ENCODE results near the gene LTBP3. TPM values are rescaled to one million over a fixed set of nuclear protein-coding genes. Genes with fewer than 3 reads are reported as not detected.

Gene LTBP3
- total and polyA plus RNA-seq, 2 donors (not counting 3 experiments of a cell fraction or from before 2014, with no cell fraction given), result 120 to 209 TPM

GRCh38 chr11:65493367-65494176 is 64.6 kb downstream of the LTBP3 start:
- H3K9ac ChIP-seq (replicated peaks; ENCODE audit: extremely low read depth, insufficient read depth, low read length), result peak overlapping the region; percentile 36
- H3K4me1 ChIP-seq (ENCODE audit: control insufficient read depth, extremely low read depth, insufficient read depth, low read length), result peaks cover 81% of the 10 kb centered on the region
- peak overlapping the region; percentile 38 for H3K4me2 ChIP-seq (ENCODE audit: insufficient read depth, low read length)
- peaks cover 18% of the 10 kb centered on the region for H3K79me2 ChIP-seq (ENCODE audit: control insufficient read depth, insufficient read depth, low read length)
- CTCF ChIA-PET, result interaction anchor here (1.1 to 13.9 kb wide), 4 partner anchors 15 to 25 kb away, joined by 5 to 247 read pairs (median 6); no protein-coding TSS in a partner anchor
- intact Hi-C loops (cut with micrococcal nuclease) (no loop called here), dilution Hi-C loops (cut with MboI; ENCODE audit: extremely low pct_ligation_motif_present, low sequenced_read_pairs) (no loop called here)
- H3K27me3 ChIP-seq (ENCODE audit: control insufficient read depth in 2 of 2, insufficient read depth in 2 of 2, low read length in 2 of 2), result no peaks in the 10 kb centered on the region
- H3K9me3 ChIP-seq (replicated peaks; ENCODE audit: control insufficient read depth, insufficient read depth, low read length), result no peaks in the 10 kb centered on the region
- no peaks in the 10 kb centered on the region for H3K36me3 ChIP-seq (ENCODE audit: control insufficient read depth in 2 of 2, extremely low read depth in 1 of 2, insufficient read depth in 2 of 2, low read length in 2 of 2)
- POLR2A ChIA-PET, result interaction anchor here (0.6 to 9.4 kb wide), 7 partner anchors 9 to 231 kb away, joined by 3 to 204 read pairs (median 5); partner anchors contain the start of genes MALAT1, NEAT1 and POLA2
- peak overlapping the region; percentile 81 for H3K27ac ChIP-seq (ENCODE audit: insufficient read depth, low read depth, low read length)
- DNase-seq (ENCODE audit: low read depth, low spot score), result peak; percentile 87
- no peak overlapping the region for H3K4me3 ChIP-seq (replicated peaks in 1 of 3; ENCODE audit: insufficient read depth in 1 of 3, low read depth in 1 of 3, low read length in 3 of 3)
- BruUV-seq (replicated peaks), result no TSS peak
- TF ChIP-seq GATA2 (IDR thresholded peaks at IDR 0.05; ENCODE audit: insufficient read depth, insufficient read length, low read depth, low read length), result peak; percentile 61
- peak; percentile 74 for TF ChIP-seq POLR2AphosphoS5 (IDR thresholded peaks at IDR 0.05; ENCODE audit: insufficient read depth, low read depth, low read length)
- peak; percentile 40 for TF ChIP-seq POLR2A (IDR thresholded peaks at IDR 0.05; ENCODE audit: low read depth, low read length)
- TF ChIP-seq MYC (IDR thresholded peaks at IDR 0.05; ENCODE audit: low read depth, low read length), result no peak
- no peak for TF ChIP-seq JUN (IDR thresholded peaks at IDR 0.05; ENCODE audit: borderline replicate concordance, insufficient read depth, insufficient read length, low read depth)
- TF ChIP-seq FOS (IDR thresholded peaks at IDR 0.05; ENCODE audit: borderline replicate concordance, insufficient read depth, low read length), result peak; percentile 55
- no peak for TF ChIP-seq MAX (IDR thresholded peaks at IDR 0.05; ENCODE audit: insufficient read depth, insufficient read length)
- no peaks in the 10 kb centered on the region for H3K9me1 ChIP-seq (replicated peaks; ENCODE audit: control insufficient read depth, extremely low read depth, insufficient read depth, low read length)
- no peak overlapping the region for H2AFZ ChIP-seq (ENCODE audit: low read depth, low read length)
- FAIRE-seq, result peak; percentile 84
- no peaks in the 10 kb centered on the region for H4K20me1 ChIP-seq (replicated peaks; ENCODE audit: control insufficient read depth, extremely low read depth, insufficient read depth, low read length)

Measured in endothelial cell of umbilical vein (primary cell).